HCT116 (cell line): Measurements from ENCODE around the gene CXXC5. TPM values are rescaled to one million over a fixed set of nuclear protein-coding genes. Genes with fewer than 3 reads are reported as not detected.

Experiments used
- ATAC-seq: fragments of 200-7000 bp; cut with Tn5 transposase; 2 replicates; pipeline ENCODE4 v1.9.1; 2020; ENCODE audit warnings: mild to moderate bottlenecking, moderate library complexity
- BruUV-seq: library from RNA; stranded (reverse); fragments of 400-500 nt; replicated peaks from 2 replicates; lab custom pipeline; 2021; lab: Mats Ljungman, UMichigan
- CTCF ChIA-PET: fragments of 300-600 bp; sonication (Branson Sonifier 250); formaldehyde crosslinking; loops from one replicate; lab custom pipeline; 2021; ENCODE audit warnings: antibody characterized with exemption; lab: Charles Lee
- POLR2A ChIA-PET: fragments of 300-600, 350-600 bp; sonication (Branson Sonifier 250); formaldehyde crosslinking; loops from one replicate; lab custom pipeline; 2021; ENCODE audit warnings: antibody characterized with exemption; lab: Charles Lee
- RAD21 ChIA-PET, 2 experiments: fragments of 300-600 bp; sonication (Branson Sonifier 250); formaldehyde crosslinking; loops; one replicate each; lab custom pipeline; 2023; ENCODE audit warnings: low total read pairs in 2 of 2; ENCODE audit not compliant: uncharacterized antibody in 2 of 2, unreplicated experiment in 2 of 2, low non-redundant PET in 1 of 2; lab: Charles Lee
- DNase-seq: peaks from one replicate; pipeline ENCODE4 v3.0.0-alpha.2; 2010; ENCODE audit warnings: low read depth, low spot score
- H2AFZ ChIP-seq: fragments of 200-600 bp; shearing (Covaris generic), sonication (generic); 2 replicates; pipeline ENCODE4 v1.6.1; 2017; ENCODE audit warnings: low read depth, mixed run types, mixed read lengths, antibody characterized with exemption, low read length; ENCODE audit not compliant: poor library complexity, severe bottlenecking
- H3K27ac ChIP-seq: 2 replicates; pipeline ENCODE4 v1.5.1; 2012; ENCODE audit warnings: low read depth, low read length
- H3K27me3 ChIP-seq: fragments of 200-600 bp; sonication (generic); 2 replicates; pipeline ENCODE4 v1.6.1; 2016; ENCODE audit warnings: mixed run types, low read length, mixed read lengths; ENCODE audit not compliant: insufficient read depth
- H3K36me3 ChIP-seq, 2 experiments: fragments of 200-500 bp in 1 of 2; fragments of 200-600 bp in 1 of 2; sonication (Bioruptor generic) in 1 of 2; sonication (generic) in 1 of 2; 2 replicates each; pipeline versions ENCODE4 v1.5.1 to v1.6.1; 2014 to 2016; ENCODE audit warnings: low read length in 2 of 2, inconsistent platforms in 1 of 2, mixed read lengths in 1 of 2, mixed run types in 1 of 2; ENCODE audit not compliant: insufficient read depth in 2 of 2, control insufficient read depth in 1 of 2
- H3K4me1 ChIP-seq, 2 experiments: fragments of 200-600 bp in 1 of 2; sonication (generic) in 1 of 2; 2 replicates each; pipeline versions ENCODE4 v1.5.1 to v1.6.1; 2012 to 2017; ENCODE audit warnings: low read length in 2 of 2, inconsistent platforms in 1 of 2, mild to moderate bottlenecking in 1 of 2, mixed read lengths in 1 of 2, mixed run types in 1 of 2, moderate library complexity in 1 of 2; ENCODE audit not compliant: insufficient read depth in 2 of 2, control insufficient read depth in 1 of 2
- H3K4me2 ChIP-seq: fragments of 200-600 bp; sonication (generic); 2 replicates; pipeline ENCODE4 v1.6.1; 2017; ENCODE audit warnings: mixed run types, low read length, mixed read lengths
- H3K4me3 ChIP-seq, 2 experiments: fragments of 200-600 bp in 1 of 2; sonication (generic) in 1 of 2; replicated peaks in 1 of 2; 2 replicates each; pipeline ENCODE4 v1.5.1; 2011 to 2016; ENCODE audit warnings: low read length in 2 of 2, control low read depth in 1 of 2, low read depth in 1 of 2, mild to moderate bottlenecking in 1 of 2, mixed read lengths in 1 of 2, mixed run types in 1 of 2
- H3K79me2 ChIP-seq: fragments of 200-600 bp; sonication (generic); 2 replicates; pipeline ENCODE4 v1.6.1; 2017; ENCODE audit warnings: mild to moderate bottlenecking, mixed run types, low read length, moderate library complexity, mixed read lengths; ENCODE audit not compliant: insufficient read depth
- H3K9ac ChIP-seq: fragments of 200-600 bp; sonication (generic); 2 replicates; pipeline ENCODE4 v1.6.1; 2016; ENCODE audit warnings: low read length, mixed read lengths
- H3K9me2 ChIP-seq: fragments of 200-600 bp; sonication (generic), shearing (Covaris generic); 2 replicates; pipeline ENCODE4 v1.6.1; 2017; ENCODE audit warnings: mixed run types, mild to moderate bottlenecking, moderate library complexity; ENCODE audit not compliant: insufficient read depth
- H3K9me3 ChIP-seq, 2 experiments: fragments of 200-500 bp in 1 of 2; fragments of 200-600 bp in 1 of 2; sonication (Bioruptor generic) in 1 of 2; sonication (generic) in 1 of 2; 2 replicates each; pipeline ENCODE4 v1.6.1; 2014 to 2017; ENCODE audit warnings: low read length in 2 of 2, mixed read lengths in 2 of 2, inconsistent platforms in 1 of 2, low read depth in 1 of 2, mild to moderate bottlenecking in 1 of 2, mixed run types in 1 of 2, moderate library complexity in 1 of 2; ENCODE audit not compliant: control insufficient read depth in 1 of 2, insufficient read depth in 1 of 2
- H4K20me1 ChIP-seq: fragments of 200-600 bp; sonication (generic), shearing (Covaris generic); 2 replicates; pipeline ENCODE4 v1.6.1; 2017; ENCODE audit warnings: mixed run types, mild to moderate bottlenecking, moderate library complexity; ENCODE audit not compliant: insufficient read depth
- CBX3 ChIP-seq: IDR thresholded peaks from 2 replicates; pipeline ENCODE4 v1.6.1; 2012; ENCODE audit warnings: low read depth
- CEBPB ChIP-seq: IDR thresholded peaks from 2 replicates; pipeline ENCODE4 v1.6.1; 2012; ENCODE audit warnings: low read depth
- EGR1 ChIP-seq: IDR thresholded peaks from 2 replicates; pipeline ENCODE4 v1.6.1; 2012; ENCODE audit warnings: low read depth
- EZH2 ChIP-seq: fragments of 200-600 bp; sonication (generic); IDR thresholded peaks from 2 replicates; pipeline ENCODE4 v1.6.1; 2017; ENCODE audit warnings: antibody characterized with exemption, mixed run types
- FOSL1 ChIP-seq: IDR thresholded peaks from 2 replicates; pipeline ENCODE4 v1.6.1; 2012; ENCODE audit warnings: low read depth
- JUND ChIP-seq: IDR thresholded peaks from 2 replicates; pipeline ENCODE4 v1.6.1; 2012
- POLR2A ChIP-seq: IDR thresholded peaks from 2 replicates; pipeline ENCODE4 v1.7.0; 2011; ENCODE audit warnings: borderline replicate concordance; ENCODE audit not compliant: insufficient read depth, insufficient read length; ENCODE audit errors: extremely low read depth
- RAD21 ChIP-seq: IDR thresholded peaks from 2 replicates; pipeline ENCODE4 v1.6.1; 2012; ENCODE audit warnings: low read depth, mild to moderate bottlenecking
- SP1 ChIP-seq: IDR thresholded peaks from 2 replicates; pipeline ENCODE4 v1.6.1; 2012; ENCODE audit warnings: low read depth
- TCF7L2 ChIP-seq: IDR thresholded peaks from 2 replicates; pipeline ENCODE4 v1.7.0; 2011; ENCODE audit warnings: borderline replicate concordance, inconsistent platforms; ENCODE audit not compliant: insufficient read depth, insufficient read length; ENCODE audit errors: extremely low read depth
- YY1 ChIP-seq: IDR thresholded peaks from 2 replicates; pipeline ENCODE4 v1.6.1; 2011; ENCODE audit warnings: low read length, low read depth, moderate library complexity, mild to moderate bottlenecking; ENCODE audit not compliant: insufficient replicate concordance; ENCODE audit errors: extremely low read depth
- intact Hi-C: fragments of 100-400 bp; cut with micrococcal nuclease; formaldehyde crosslinking; loops from 2 replicates; pipeline ENCODE4 v1.10.0; 2022
- total RNA-seq: library from RNA; stranded (reverse); gene quantifications from one replicate; pipeline ENCODE4 v1.2.1, GENCODE V29; 2021; ENCODE audit not compliant: unreplicated experiment
- TF ChIP-seq, protein P1 (sequence below): IDR thresholded peaks from 2 replicates; pipeline ENCODE4 v1.6.1; 2012

Gene CXXC5
- total RNA-seq, 1 experiment from 2014 or later = 43.1 TPM

DNA sequence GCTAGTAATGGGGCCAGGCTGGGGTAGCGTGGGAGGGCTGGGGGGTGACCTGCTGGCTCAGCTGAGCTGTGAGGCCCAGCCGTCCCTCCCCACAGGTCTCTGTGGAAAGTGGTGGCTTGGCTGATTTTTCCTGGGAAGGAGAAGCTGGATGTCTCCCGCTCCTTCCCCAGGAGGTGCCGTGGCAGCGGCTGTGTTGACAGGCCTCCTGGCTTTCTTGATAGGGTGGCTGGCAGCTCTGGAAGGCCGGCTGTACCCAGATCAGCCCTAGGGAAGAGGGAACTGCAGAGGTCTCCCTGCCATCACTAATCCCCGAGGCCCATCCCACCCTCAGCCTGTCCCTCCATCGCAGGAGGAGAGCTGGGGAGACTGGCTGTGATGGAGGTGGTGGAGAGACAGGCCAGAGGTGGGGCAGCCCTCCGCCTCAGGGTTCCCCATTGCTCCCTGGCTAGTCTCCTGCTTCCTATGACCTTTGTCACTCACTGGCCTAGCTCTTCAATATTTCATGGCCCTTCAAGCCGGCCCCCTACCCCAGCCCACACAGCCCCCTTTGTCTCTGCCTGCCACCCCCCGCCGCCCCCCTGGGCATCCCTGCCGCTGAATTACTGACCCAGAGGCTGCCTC is 6.8 kb downstream of the CXXC5 start:
- no peak overlapping the region for H3K4me2 ChIP-seq
- TF ChIP-seq SP1 (no peak), EGR1 (no peak), YY1 (no peak), FOSL1 (no peak), CBX3 (no peak), EZH2 (no peak), JUND (no peak), CEBPB (no peak), POLR2A (no peak), TCF7L2 (no peak), RAD21 (no peak)
- TF ChIP-seq, protein P1, sequence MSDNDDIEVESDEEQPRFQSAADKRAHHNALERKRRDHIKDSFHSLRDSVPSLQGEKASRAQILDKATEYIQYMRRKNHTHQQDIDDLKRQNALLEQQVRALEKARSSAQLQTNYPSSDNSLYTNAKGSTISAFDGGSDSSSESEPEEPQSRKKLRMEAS = no peak
- no peak for ATAC-seq
- no peaks in the 10 kb centered on the region for H3K27me3 ChIP-seq
- DNase-seq = no peak
- H3K9ac ChIP-seq = 0 out of 2 replicates have a peak overlapping the region, but pooled peaks have one; percentile 57
- ChIA-PET CTCF (interaction anchor here (0.8 kb wide), 1 partner anchor 111 kb away, joined by 3 read pairs; no protein-coding TSS in a partner anchor), POLR2A (no interaction called here), RAD21 (no interaction called here)
- no peaks in the 10 kb centered on the region for H3K9me3 ChIP-seq
- H2AFZ ChIP-seq = no peak overlapping the region
- intact Hi-C loops = no loop called here
- H3K79me2 ChIP-seq = peaks cover 94% of the 10 kb centered on the region
- no peaks in the 10 kb centered on the region for H3K36me3 ChIP-seq
- BruUV-seq = no TSS peak
- H3K27ac ChIP-seq = no peak overlapping the region
- no peaks in the 10 kb centered on the region for H3K9me2 ChIP-seq
- peaks cover 6% of the 10 kb centered on the region; the same call in 1 of the 2 replicates for H4K20me1 ChIP-seq
- no peak overlapping the region for H3K4me3 ChIP-seq
- H3K4me1 ChIP-seq = peaks cover 88 to 99% of the 10 kb centered on the region in 2 experiments
